Omental fat pad (tissue), 4 donors: ENCODE measurements around the gene OR9I1. TPM values are rescaled to one million over a fixed set of nuclear protein-coding genes. Genes with fewer than 3 reads are reported as not detected.

Source experiments
- ATAC-seq: fragments of 150-250 bp; one replicate; pipeline ENCODE4 v1.9.1; 2016; ENCODE audit warnings: mild to moderate bottlenecking, moderate library complexity; ENCODE audit not compliant: low FRiP score
- DNase-seq: peaks from one replicate; pipeline ENCODE4 v3.0.0-alpha.2; 2019; ENCODE audit warnings: low spot score
- CTCF ChIP-seq, 3 donors: fragments of 450-650 bp; IDR thresholded peaks; one replicate each; pipeline ENCODE4 v1.5.1; 2016 to 2017; ENCODE audit warnings: antibody characterized with exemption in 3 of 3, mild to moderate bottlenecking in 3 of 3, moderate library complexity in 2 of 3
- total RNA-seq, 4 donors: library from RNA; depleted of rRNA; stranded (reverse); fragments of >200 nt; gene quantifications; one replicate each; pipeline ENCODE4 v1.1.0, GENCODE V29; 2016

Gene OR9I1
- total RNA-seq, 4 donors from 2014 or later, result not detected

GRCh38 chr11:58134151-58134550 is 8.8 kb upstream of the OR9I1 start:
- TF ChIP-seq CTCF (IDR thresholded peaks at IDR 0.05), result no peak
- no peak for ATAC-seq
- no peak for DNase-seq

- no peak for TF ChIP-seq CTCF (IDR thresholded peaks at IDR 0.05)
- ATAC-seq, result no peak
- DNase-seq, result no peak
These were observed 8.2 kb upstream of the OR9I1 start for GRCh38 chr11:58133309-58134076.

GRCh38 chr11:58127350-58127749 is 2.0 kb upstream of the OR9I1 start:
- DNase-seq (no peak), ATAC-seq (no peak)
- no peak for TF ChIP-seq CTCF (IDR thresholded peaks at IDR 0.05)

GRCh38 chr11:58121096-58121495 is 4.2 kb downstream of the OR9I1 start:
- no peak for TF ChIP-seq CTCF (IDR thresholded peaks at IDR 0.05)
- DNase-seq (no peak), ATAC-seq (no peak)

- ATAC-seq (no peak), DNase-seq (no peak)
- no peak for TF ChIP-seq CTCF (IDR thresholded peaks at IDR 0.05)
These were observed 27.9 kb downstream of the OR9I1 start for GRCh38 chr11:58097437-58097836.

- ATAC-seq, result no peak
- no peak for TF ChIP-seq CTCF (IDR thresholded peaks at IDR 0.05)
- no peak for DNase-seq
These were observed 38.8 kb downstream of the OR9I1 start for GRCh38 chr11:58086528-58086927.

GRCh38 chr11:58075781-58076180 is 49.5 kb downstream of the OR9I1 start:
- no peak for DNase-seq
- TF ChIP-seq CTCF (IDR thresholded peaks at IDR 0.05), result no peak
- peak; percentile 54 for ATAC-seq
